ENCODE results near the gene PRSS38. TPM values are rescaled to one million over a fixed set of nuclear protein-coding genes. Genes with fewer than 3 reads are reported as not detected.
A peak's percentile ranks its signal among the peaks of the same experiment; 100 is the strongest.

Gene PRSS38
- total RNA-seq, 1 donor from 2014 or later, result not detected

GRCh38 chr1:227786673-227787512 lies 28.6 kb upstream of the PRSS38 start:
- no peak for DNase-seq (ENCODE audit: low spot score)
- Mint-ChIP-seq H3K4me1 (ENCODE audit: unreplicated experiment) (no peaks in the 10 kb centered on the region), H3K4me3 (ENCODE audit: unreplicated experiment) (peak overlapping the region; percentile 67), H3K9me3 (ENCODE audit: unreplicated experiment) (no peaks in the 10 kb centered on the region), H3K27me3 (ENCODE audit: unreplicated experiment) (peaks cover 17% of the 10 kb centered on the region), H3K27ac (ENCODE audit: unreplicated experiment) (no peak overlapping the region), H3K36me3 (ENCODE audit: low read depth, unreplicated experiment) (peaks cover under 1% of the 10 kb centered on the region)
- no peak for TF ChIP-seq CTCF (IDR thresholded peaks at IDR 0.05; ENCODE audit: unreplicated experiment)

DNA sequence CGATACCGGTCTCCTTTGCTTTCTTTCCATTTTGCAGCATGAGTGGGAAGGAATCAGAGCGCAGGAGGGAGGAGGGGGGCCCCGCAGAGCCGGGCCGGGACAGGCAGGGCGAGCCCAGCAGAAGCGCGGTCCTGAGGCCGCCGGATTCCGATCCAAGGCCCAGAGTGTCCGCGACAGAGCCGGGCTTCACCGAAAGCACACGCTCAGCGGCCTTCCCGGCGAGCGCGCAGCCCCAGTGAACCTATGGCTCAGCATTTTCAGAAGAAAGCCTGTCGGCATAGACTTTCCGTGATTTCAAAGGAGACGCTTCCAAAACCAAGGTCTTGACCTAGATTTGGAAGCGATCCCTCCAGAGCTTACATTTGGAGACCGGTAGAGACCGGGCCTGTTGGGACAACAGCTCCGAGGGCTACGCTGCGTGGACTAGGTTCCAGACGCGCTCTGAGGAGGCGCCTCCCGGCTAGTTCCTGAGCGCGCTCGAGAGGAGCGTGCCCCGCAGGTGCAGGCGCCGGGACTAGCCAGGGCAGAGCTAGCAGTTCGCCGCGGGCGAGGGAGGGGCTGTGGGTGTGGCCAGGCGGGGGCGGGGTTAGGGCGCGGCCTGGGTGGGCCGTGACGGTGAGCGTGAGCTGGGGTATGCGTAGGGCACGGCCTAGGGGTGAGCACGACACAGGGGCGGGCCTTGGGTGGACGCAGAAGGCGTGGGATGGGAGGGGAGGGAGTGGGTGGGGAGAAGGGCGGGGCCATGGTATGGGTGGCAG lies 27.8 kb upstream of the PRSS38 start:
- TF ChIP-seq CTCF (IDR thresholded peaks at IDR 0.05; ENCODE audit: unreplicated experiment), result no peak
- H3K27ac Mint-ChIP-seq (ENCODE audit: unreplicated experiment), result no peak overlapping the region
- peaks cover 3% of the 10 kb centered on the region for H3K36me3 Mint-ChIP-seq (ENCODE audit: low read depth, unreplicated experiment)
- peak overlapping the region; percentile 59 for H3K4me3 Mint-ChIP-seq (ENCODE audit: unreplicated experiment)
- H3K9me3 Mint-ChIP-seq (ENCODE audit: unreplicated experiment), result no peaks in the 10 kb centered on the region
- peak; percentile 68 for DNase-seq (ENCODE audit: low spot score)
- H3K4me1 Mint-ChIP-seq (ENCODE audit: unreplicated experiment), result no peaks in the 10 kb centered on the region
- H3K27me3 Mint-ChIP-seq (ENCODE audit: unreplicated experiment), result peaks cover 20% of the 10 kb centered on the region

DNA sequence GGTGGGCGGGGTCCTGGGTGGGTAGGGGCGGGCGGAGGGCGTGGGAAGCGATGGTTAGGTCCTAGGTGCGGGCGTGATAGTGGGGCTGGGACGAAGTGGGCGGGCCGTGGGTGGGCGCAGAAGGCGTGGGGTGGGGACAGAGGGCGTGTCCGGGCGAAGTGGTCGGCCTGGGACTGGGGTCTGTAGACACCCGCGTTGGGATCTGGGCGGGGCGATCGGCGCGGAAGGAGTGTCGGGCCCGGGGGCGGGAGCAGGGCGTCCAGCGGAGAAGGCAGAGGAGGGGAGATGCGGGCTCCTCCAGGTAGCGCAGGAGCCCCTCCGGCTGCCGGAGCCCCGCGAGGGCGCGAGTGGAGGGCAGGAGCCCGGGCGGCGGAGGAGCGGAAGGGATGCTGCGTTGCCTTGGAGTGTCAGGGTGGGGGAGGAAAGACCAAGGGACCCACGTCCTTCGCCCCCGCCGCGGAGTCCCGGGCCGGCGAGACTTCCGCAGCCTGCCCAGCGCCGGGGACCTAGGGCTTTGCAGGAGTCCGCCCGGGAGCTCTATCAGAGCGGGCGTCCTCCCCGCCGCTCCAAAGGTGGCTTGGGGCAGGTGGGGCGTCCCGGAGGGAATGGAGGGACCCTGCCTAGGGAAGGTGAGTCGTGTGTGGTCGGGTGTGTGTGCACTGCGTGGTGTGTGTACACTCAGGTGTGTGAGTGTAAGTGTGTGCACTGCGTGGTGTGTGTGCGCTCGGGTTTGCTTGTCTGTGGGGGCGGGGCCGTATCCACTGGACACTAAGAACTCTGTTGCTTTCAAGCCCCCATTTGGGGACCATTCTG lies 27.0 kb upstream of the PRSS38 start:
- Mint-ChIP-seq H3K9me3 (ENCODE audit: unreplicated experiment) (no peaks in the 10 kb centered on the region), H3K27me3 (ENCODE audit: unreplicated experiment) (peaks cover 20% of the 10 kb centered on the region), H3K27ac (ENCODE audit: unreplicated experiment) (no peak overlapping the region), H3K36me3 (ENCODE audit: low read depth, unreplicated experiment) (peaks cover 3% of the 10 kb centered on the region), H3K4me3 (ENCODE audit: unreplicated experiment) (peak overlapping the region; percentile 67), H3K4me1 (ENCODE audit: unreplicated experiment) (no peaks in the 10 kb centered on the region)
- TF ChIP-seq CTCF (IDR thresholded peaks at IDR 0.05; ENCODE audit: unreplicated experiment), result no peak
- peak; percentile 48 for DNase-seq (ENCODE audit: low spot score)

GRCh38 chr1:227789084-227790033 lies 26.1 kb upstream of the PRSS38 start:
- peak overlapping the region; percentile 67 for H3K4me3 Mint-ChIP-seq (ENCODE audit: unreplicated experiment)

More at GRCh38 chr1:227789084-227790033, 26.1 kb upstream of the PRSS38 start:
- DNase-seq (ENCODE audit: low spot score), result no peak
- Mint-ChIP-seq H3K4me1 (ENCODE audit: unreplicated experiment) (no peaks in the 10 kb centered on the region), H3K36me3 (ENCODE audit: low read depth, unreplicated experiment) (peaks cover 3% of the 10 kb centered on the region), H3K9me3 (ENCODE audit: unreplicated experiment) (no peaks in the 10 kb centered on the region), H3K27ac (ENCODE audit: unreplicated experiment) (no peak overlapping the region), H3K27me3 (ENCODE audit: unreplicated experiment) (peaks cover 20% of the 10 kb centered on the region)
- TF ChIP-seq CTCF (IDR thresholded peaks at IDR 0.05; ENCODE audit: unreplicated experiment), result no peak

All from endothelial cell (in vitro differentiated cells).